GM21529 (cell line): ENCODE data around the gene EPB41L3.

Source experiments
- ATAC-seq: cut with Tn5 transposase; IDR thresholded peaks from one replicate; pipeline ENCODE4 v1.9.1; 2021; ENCODE audit not compliant: unreplicated experiment

The EPB41L3 gene

GRCh38 chr18:5456577-5457461 lies 87.0 kb downstream of the EPB41L3 start:
- peak; percentile 80 for ATAC-seq

GRCh38 chr18:5455674-5456073 lies 88.1 kb downstream of the EPB41L3 start:
- no peak for ATAC-seq

- no peak for ATAC-seq
Observed at GRCh38 chr18:5452943-5453443, 90.8 kb downstream of the EPB41L3 start.

- ATAC-seq, result no peak
Observed at GRCh38 chr18:5451871-5452270, 91.9 kb downstream of the EPB41L3 start.

- ATAC-seq, result no peak
Observed at GRCh38 chr18:5451150-5451549, 92.6 kb downstream of the EPB41L3 start.

GRCh38 chr18:5449858-5450509 lies 93.8 kb downstream of the EPB41L3 start:
- no peak for ATAC-seq

- ATAC-seq, result no peak
Observed at GRCh38 chr18:5447442-5447841, 96.4 kb downstream of the EPB41L3 start.

GRCh38 chr18:5444847-5445246 lies 99.0 kb downstream of the EPB41L3 start:
- ATAC-seq, result no peak

GRCh38 chr18:5444269-5444668 lies 99.5 kb downstream of the EPB41L3 start:
- ATAC-seq, result no peak

GRCh38 chr18:5439986-5440696 lies 103.7 kb downstream of the EPB41L3 start:
- ATAC-seq, result no peak

GRCh38 chr18:5434425-5434824 lies 109.4 kb downstream of the EPB41L3 start:
- ATAC-seq, result no peak

GRCh38 chr18:5431836-5432575 lies 111.8 kb downstream of the EPB41L3 start:
- no peak for ATAC-seq

GRCh38 chr18:5430131-5430530 lies 113.7 kb downstream of the EPB41L3 start:
- no peak for ATAC-seq

- no peak for ATAC-seq
Observed at GRCh38 chr18:5429681-5430080, 114.1 kb downstream of the EPB41L3 start.

GRCh38 chr18:5425721-5426120 lies 118.1 kb downstream of the EPB41L3 start:
- ATAC-seq, result no peak

- no peak for ATAC-seq
Observed at GRCh38 chr18:5424903-5425664, 118.7 kb downstream of the EPB41L3 start.

- ATAC-seq, result no peak
Observed at GRCh38 chr18:5422626-5423025, 121.2 kb downstream of the EPB41L3 start.

GRCh38 chr18:5421981-5422380 lies 121.8 kb downstream of the EPB41L3 start:
- no peak for ATAC-seq

GRCh38 chr18:5420906-5421305 lies 122.9 kb downstream of the EPB41L3 start:
- no peak for ATAC-seq

GRCh38 chr18:5419601-5420000 lies 124.2 kb downstream of the EPB41L3 start:
- no peak for ATAC-seq
